GM19452 (cell line): ENCODE results near the gene EIF2S1.
"Not testable (repeated sequence)": the region's sequence is repeated elsewhere in the genome, so short reads cannot be mapped to it uniquely, and the experiment has no call there.

Source experiments
- ATAC-seq: cut with Tn5 transposase; IDR thresholded peaks from one replicate; pipeline ENCODE4 v1.9.1; 2021; ENCODE audit not compliant: unreplicated experiment

The EIF2S1 gene

DNA sequence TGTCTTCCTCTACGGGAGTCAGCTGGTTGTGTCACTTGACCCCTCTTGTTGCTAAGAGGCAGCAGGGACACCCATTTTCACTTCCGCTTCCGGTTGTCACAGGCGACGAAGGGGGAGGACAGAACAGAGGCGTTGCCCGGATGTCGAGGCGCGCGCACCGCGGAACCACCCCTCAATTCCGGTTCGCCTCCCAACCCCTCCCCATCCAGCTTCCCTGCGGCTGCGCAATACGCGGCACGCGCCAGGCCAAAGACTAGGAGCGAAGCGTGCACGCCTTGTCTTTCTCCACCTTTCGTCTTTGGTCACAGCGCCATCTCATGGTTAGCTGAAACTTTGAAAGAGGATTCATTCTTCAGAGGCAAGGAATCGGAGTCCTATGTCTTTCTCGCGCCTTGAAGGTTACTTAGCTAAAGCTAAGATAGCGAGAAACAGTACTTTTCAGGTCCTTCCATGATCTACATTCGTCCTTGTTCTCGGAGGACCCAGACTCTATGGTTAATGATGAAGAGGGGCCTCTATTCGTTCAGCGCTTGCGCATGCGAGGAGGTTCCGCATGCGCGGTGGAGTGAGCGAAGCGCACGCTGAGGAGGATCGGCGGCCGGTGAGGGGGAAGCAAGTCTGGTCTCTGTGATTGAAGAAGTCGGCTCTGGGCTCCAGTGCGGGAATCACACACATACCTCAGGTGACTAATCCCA is at the start of gene EIF2S1, which contains the start of gene ATP6V1D:
Gene EIF2S1, plus strand, starts transcription at position 554 of the 695 bp plus-strand sequence. CDS start 4,440 bp downstream, outside the sequence.
Gene ATP6V1D, minus strand, starts transcription at position 30 of the 695 bp plus-strand sequence. CDS start 106 bp downstream, outside the sequence.
- ATAC-seq: peak; percentile 89

GRCh38 chr14:67311868-67312267 is 48.3 kb upstream of the EIF2S1 start:
- ATAC-seq: no peak

GRCh38 chr14:67313153-67313552 is 47.0 kb upstream of the EIF2S1 start:
- no peak for ATAC-seq

DNA sequence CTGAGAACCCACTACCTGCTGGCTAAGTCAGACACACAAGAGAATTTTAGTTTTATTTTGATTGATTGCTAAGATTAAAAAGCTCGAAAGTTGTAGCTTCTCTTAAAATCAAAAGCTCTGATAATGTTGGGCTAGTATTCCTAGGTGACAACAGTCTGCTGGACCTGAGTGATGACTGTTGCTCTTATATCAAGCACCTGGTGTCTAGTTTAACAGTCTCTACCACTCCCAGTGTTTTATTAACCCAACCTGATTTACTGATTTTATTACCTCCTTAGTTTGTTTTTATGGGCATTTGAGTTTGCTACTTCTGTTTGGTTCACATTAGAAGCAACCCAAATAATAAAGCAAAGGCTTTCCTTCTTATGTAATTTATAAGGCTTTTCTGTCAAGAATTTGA is 42.3 kb upstream of the EIF2S1 start:
- ATAC-seq: no peak

DNA sequence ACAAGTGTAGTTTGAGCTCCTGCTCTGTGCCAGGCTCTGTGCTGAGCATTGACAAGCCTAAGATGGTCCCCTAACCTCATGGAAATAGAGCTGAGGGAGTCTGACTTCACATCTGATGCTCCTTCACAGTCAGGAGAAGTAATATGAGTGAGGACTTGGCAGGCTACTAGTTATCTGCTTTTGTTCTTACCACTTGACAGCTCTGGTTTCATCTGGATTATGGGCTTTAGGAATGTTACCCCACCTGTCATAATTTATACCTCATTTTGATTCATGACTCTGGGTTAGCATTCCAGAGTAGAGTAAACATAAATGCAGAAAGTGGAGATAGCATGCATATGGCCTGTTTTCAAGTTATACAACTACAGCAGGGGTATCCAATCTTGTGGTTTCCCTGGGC is 41.0 kb upstream of the EIF2S1 start:
- ATAC-seq: no peak

DNA sequence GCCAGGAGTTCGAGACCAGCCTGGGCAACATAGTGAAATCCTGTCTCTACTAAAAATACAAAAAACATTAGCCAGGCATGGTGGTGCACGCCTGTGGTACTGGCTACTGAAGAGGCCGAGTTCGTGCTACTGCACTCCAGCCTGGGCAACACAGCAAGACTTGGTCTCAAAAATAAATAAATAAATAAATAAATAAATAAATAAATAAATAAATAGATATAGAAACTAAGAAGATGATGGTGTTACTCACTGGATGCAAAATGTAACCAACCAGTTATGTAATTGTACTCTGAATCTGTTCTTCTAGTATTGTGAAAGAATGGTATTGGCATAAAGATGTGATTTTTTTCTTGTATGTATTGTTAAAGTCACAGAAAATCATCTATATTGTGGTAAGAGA is 30.5 kb upstream of the EIF2S1 start:
- ATAC-seq: not testable (repeated sequence)

GRCh38 chr14:67331368-67332125 is 28.6 kb upstream of the EIF2S1 start:
- no peak for ATAC-seq

DNA sequence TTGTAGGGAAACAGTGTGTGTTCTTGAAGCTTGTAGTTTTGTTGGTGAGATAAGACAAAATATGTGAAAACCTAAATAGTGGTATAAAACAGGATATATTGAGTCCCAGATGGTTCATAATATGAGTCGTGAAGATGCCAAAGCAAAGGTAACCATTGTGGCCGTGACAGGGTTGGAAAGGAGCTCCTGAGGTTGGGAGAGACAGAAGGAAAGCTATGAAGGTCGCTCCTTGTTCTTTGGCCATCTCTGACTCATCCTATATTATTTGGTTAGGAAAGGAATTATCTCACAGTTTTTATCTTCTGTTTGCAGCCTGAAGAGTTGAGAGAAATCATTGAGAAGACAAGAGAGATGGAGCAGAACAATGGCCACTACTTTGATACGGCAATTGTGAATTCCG is 27.7 kb upstream of the EIF2S1 start:
- ATAC-seq: no peak

GRCh38 chr14:67335781-67336180 is 24.3 kb upstream of the EIF2S1 start:
- no peak for ATAC-seq

DNA sequence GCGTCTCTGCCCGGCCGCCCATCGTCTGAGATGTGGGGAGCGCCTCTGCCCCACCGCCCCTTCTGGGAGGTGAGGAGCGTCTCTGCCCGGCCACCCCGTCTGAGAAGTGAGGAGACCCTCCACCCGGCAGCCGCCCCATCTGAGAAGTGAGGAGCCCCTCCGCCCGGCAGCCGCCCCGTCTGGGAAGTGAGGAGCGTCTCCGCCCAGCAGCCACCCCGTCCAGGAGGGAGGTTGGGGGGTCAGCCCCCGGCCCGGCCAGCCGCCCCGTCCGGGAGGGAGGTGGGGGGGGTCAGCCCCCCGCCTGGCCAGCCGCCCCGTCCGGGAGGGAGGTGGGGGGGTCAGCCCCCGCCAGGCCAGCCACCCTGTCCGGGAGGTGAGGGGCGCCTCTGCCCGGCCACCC is 18.9 kb upstream of the EIF2S1 start:
- ATAC-seq: not testable (repeated sequence)

DNA sequence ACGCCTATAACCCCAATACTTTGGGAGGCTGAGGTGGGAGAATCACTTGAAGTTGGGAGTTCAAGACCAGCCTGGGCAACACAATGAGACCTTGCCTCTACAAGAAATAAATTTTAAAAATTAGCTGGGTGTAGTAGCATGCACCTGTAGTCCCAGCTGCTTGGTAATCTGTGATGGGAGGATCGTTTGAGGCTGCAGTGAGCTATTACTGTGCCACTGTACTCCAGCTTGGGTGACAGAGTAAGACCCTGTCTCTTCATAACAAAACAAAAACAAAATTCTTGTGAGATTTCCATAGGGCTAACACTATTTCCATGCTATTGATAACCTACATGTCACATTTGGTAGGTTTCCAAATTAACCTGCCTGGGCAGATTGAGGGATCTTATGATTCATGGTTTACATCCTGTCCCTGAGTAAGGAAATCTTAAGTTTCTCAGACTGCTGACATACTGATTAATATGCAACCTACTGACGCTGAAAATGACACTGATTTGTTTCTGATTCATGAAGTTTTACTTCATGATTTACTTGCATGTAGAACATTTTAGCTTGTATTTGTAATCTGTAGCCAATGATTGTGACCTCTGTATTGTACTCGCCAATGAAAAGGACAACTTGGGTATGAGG is 16.4 kb upstream of the EIF2S1 start:
- no peak for ATAC-seq

DNA sequence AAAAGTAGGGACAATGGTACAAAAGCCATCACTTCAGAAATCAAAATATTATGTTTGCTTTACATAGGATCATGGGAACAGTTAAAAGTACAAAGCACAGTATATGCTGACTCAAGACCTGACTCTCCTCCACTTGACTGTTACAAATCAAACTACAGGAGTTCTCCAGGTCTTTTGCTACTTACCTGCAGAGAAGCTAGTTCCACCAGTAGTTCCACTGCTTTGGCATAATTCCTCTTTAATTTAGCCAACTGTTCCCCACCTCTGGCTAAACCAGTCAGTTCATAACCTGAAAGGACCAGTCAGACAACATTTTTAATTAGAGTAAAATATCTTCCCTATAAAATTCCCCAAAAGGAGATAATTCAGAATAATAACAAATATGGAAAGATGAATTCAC is 14.5 kb upstream of the EIF2S1 start:
- ATAC-seq: no peak

GRCh38 chr14:67352055-67352454 is 8.1 kb upstream of the EIF2S1 start:
- ATAC-seq: no peak

DNA sequence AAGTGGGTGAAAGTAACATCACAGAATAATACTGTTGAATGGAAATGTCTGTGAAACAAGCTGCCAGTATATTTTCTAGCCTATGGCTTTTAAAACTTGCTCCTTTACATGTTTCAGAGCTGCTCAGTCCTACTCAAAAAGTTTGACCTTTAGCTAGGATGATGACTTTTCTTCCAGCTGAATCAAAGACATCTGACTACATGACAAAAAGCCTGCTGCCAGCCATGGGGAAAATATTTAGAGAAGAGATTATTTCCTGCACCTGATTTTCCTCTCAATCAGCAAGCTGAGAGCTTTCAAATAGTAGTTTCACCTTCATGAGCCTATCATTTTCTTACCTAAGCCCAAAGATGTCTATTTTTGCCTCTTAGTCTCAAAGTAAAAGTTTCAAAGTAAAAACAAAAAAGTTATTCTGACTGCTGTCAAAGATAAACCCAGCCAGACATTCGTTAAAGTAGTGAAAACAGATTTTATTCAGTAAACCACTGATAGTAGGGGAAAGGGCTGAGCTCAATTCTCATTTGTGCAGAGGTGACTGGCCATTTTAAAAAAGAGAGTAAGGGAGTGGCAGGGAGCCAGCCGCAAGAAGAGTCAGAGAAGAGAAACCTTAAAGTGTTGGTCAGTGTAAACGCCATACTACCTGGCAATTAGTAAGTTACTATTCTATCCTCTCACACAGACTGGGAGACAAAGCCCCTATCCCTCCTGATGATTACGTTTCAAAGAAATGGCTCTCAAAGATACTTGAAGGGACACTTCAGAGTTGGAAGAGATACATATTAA is 2.8 kb upstream of the EIF2S1 start:
- no peak for ATAC-seq

DNA sequence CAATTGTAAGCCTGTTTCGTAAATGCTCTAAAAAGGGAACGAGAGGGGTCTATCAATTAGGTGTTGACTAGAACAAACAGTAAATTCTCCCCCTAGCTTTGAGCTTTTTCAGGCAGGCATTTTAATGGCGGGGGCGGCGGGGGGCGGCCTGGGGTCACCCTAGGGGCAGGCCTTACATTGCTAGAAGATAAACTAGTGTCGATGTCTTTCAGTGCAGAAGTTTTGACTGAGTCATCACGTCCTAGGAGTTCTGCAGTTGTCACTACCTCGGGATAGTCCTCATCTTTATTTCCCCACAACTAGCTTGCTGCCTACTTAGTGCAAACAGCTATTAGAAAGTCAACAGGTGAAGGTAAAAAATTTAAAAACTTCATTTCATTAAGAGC is 2.2 kb upstream of the EIF2S1 start:
- no peak for ATAC-seq

GRCh38 chr14:67358924-67359774 is 979 bp upstream of the EIF2S1 start:
- ATAC-seq: peak; percentile 0

GRCh38 chr14:67360470-67361206 is 510 bp downstream of the EIF2S1 start:
- ATAC-seq: peak; percentile 20

DNA sequence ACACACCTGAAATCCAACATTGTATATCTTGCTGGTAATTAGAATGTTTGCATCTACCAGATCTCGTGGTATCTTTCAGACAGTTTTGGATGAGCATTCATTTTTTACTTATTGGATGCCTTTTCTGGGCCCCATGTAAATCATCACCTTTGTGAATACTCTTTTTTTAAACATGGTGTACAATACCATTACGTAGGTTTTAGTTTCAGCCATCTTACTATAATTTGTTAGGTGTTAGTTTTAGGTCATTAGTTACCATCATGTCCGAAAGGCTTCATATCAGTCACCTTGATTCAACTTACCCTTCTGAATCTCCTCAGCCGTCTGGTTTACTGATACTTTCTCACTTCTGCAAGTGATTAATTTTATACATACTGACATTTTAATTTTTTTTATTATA is 5.3 kb downstream of the EIF2S1 start:
- ATAC-seq: no peak

DNA sequence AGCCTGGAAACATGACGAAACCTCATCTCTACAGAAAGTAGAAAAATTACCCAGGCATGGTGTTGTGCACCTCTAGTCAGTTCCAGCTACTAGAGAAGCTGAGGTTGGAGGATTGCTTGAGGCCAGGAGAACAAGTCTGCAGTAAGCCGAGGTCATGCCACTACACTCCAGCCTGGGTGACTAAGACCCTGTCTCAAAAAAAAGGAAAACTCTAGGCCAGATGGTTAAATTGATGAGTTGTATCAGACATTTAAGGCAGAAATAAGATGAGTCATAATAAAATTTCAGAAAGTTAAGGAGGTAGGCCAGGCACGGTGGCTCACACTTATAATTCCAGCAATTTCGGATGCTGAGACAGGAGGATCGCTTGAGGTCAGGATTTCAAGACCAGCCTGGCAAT is 10.7 kb downstream of the EIF2S1 start:
- no peak for ATAC-seq
